Measurements from ENCODE around the gene RPGR.

DNA sequence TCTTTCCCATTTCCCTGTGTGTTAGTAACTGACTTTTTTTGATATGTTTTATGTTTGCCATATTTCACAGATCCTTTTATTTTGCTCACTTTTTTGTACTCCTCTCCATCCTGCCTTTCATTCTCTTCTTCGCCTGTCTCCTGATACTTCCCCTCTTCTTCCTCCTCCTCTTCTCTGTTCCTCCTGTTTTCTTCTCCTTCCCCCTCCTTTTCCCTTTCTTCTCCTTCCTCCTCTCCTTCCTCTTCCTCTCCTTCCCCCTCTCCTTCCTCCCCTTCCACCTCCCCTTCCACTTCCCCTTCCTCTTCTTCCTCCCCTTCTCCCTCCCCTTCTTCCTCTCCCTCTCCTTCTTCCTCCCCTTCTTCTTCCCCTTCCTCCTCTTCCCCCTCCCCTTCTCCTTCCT lies 41.7 kb downstream of the RPGR start:
- TF ChIP-seq, protein P1, sequence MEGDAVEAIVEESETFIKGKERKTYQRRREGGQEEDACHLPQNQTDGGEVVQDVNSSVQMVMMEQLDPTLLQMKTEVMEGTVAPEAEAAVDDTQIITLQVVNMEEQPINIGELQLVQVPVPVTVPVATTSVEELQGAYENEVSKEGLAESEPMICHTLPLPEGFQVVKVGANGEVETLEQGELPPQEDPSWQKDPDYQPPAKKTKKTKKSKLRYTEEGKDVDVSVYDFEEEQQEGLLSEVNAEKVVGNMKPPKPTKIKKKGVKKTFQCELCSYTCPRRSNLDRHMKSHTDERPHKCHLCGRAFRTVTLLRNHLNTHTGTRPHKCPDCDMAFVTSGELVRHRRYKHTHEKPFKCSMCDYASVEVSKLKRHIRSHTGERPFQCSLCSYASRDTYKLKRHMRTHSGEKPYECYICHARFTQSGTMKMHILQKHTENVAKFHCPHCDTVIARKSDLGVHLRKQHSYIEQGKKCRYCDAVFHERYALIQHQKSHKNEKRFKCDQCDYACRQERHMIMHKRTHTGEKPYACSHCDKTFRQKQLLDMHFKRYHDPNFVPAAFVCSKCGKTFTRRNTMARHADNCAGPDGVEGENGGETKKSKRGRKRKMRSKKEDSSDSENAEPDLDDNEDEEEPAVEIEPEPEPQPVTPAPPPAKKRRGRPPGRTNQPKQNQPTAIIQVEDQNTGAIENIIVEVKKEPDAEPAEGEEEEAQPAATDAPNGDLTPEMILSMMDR (conservative IDR thresholded peaks at IDR 0.05; ENCODE audit: low read length), result no peak
- TF ChIP-seq EZH2phosphoT487 (IDR thresholded peaks at IDR 0.05; ENCODE audit: borderline replicate concordance), result no peak
